Measurements from ENCODE around the gene NKAIN2. TPM values are rescaled to one million over a fixed set of nuclear protein-coding genes. Genes with fewer than 3 reads are reported as not detected.
"Not testable (repeated sequence)": the region's sequence is repeated elsewhere in the genome, so short reads cannot be mapped to it uniquely, and the experiment has no call there.

The NKAIN2 gene
- polyA plus RNA-seq, 3 donors = 14.5 to 20.0 (median 18.8) TPM

DNA sequence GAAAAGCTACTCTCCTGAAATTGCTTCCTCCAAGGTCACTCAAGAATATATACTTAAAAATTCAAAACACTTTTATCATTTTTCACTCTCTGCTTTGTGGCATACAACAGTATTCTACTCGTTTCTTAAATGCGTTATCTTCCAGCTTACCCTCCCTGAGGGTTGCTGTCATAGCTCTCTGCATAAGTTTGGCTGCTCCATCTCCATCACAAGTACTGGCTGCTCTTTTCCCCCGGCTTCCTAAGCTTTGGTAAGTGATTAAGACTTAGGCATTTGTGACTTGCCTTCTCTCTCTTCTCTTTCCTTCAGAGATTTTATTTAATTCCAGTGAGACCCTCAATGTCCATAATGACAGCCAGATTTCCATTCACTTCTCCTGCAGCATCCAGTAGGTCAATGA is 128.3 kb downstream of the NKAIN2 start:
- DNase-seq (ENCODE audit: extremely low read depth in 1 of 11, low read depth in 9 of 11, low spot score in 4 of 11) = no peak

DNA sequence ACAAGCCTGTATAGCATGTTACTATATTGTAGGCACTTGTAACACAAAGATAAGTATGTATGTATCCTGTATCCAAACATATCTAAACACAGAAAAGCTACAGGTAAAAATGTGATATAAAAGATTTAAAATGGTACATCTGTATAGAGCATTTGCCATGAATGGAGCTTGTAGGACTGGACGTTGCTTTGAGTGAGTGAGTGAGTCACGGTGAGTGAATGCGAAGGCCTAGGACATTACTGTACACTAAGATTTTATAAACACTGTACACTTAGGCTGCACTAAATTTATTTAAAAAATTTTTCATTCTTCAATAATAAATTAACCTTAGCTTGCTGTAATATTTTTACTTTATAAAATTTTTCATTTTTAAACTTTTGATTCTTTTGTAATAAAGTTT is 136.9 kb downstream of the NKAIN2 start:
- DNase-seq (ENCODE audit: extremely low read depth in 1 of 11, low read depth in 9 of 11, low spot score in 4 of 11) = no peak

GRCh38 chr6:123941855-123942254 is 138.2 kb downstream of the NKAIN2 start:
- DNase-seq (ENCODE audit: extremely low read depth in 1 of 11, low read depth in 9 of 11, low spot score in 4 of 11) = no peak

GRCh38 chr6:123945386-123945785 is 141.7 kb downstream of the NKAIN2 start:
- no peak for DNase-seq (ENCODE audit: extremely low read depth in 1 of 11, low read depth in 9 of 11, low spot score in 4 of 11)

GRCh38 chr6:123953920-123954319 is 150.3 kb downstream of the NKAIN2 start:
- no peak for DNase-seq (ENCODE audit: extremely low read depth in 1 of 11, low read depth in 9 of 11, low spot score in 4 of 11)

DNA sequence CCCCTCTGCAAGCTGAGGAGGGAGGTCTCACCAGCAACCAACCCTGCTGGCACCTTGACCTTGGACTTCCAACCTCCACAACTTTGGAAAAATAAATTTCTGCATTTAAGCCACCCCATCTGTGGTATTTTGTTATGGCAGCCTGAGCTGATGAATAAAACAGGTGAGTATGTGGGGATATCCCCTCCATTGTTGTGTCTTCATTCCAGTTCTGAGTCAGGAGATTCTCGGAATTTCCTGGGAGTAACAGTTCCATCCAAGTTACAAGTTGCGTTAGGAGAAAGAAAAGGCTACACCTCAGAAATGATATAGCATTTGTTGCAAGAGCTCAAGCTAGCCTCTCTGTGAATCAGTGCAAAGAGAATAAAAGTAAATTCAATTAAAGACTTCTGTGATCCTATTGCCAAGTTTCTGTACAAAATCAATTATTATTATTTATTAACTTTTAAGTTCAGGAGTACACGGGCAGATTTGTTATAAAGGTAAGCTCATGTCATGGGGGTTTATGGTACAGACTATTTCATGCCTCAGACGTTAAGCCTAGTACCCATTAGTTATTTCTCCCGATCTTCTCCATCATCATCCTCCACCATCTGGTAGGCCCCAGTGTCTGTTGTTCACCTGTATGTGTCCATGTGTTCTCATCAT is 153.0 kb downstream of the NKAIN2 start:
- no peak for DNase-seq (ENCODE audit: extremely low read depth in 1 of 11, low read depth in 9 of 11, low spot score in 4 of 11)

- peak in 8 of 11 donors; percentile 3 to 28 (median 14) for DNase-seq (ENCODE audit: extremely low read depth in 1 of 11, low read depth in 9 of 11, low spot score in 4 of 11)
Observed at GRCh38 chr6:123962508-123962907, 158.8 kb downstream of the NKAIN2 start.

DNA sequence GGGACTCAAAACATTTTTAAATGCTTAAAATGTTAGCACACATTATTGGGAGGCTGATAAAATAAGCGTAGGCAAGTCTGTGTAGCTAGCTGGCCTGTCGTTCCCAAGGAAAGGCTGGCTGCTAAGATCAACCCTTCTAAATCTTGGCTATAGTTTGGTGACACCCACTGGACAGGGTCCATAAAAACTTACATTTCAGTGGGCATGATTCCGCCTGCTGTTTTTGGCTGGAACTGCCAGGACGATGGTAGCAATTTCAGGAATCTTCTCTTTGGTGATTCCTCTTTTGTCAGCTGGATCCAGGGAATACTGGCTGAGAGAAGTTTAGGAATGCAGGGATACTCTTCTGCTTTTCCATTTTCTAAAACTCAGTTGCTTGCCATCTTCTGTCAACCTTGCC is 162.2 kb downstream of the NKAIN2 start:
- DNase-seq (ENCODE audit: extremely low read depth in 1 of 11, low read depth in 9 of 11, low spot score in 4 of 11) = peak in 5 of 11 donors; percentile 6 to 12 (median 7)

- DNase-seq (ENCODE audit: extremely low read depth in 1 of 11, low read depth in 9 of 11, low spot score in 4 of 11) = no peak
Observed at GRCh38 chr6:123966618-123967017, 163.0 kb downstream of the NKAIN2 start.

GRCh38 chr6:123967905-123968304 is 164.2 kb downstream of the NKAIN2 start:
- no peak for DNase-seq (ENCODE audit: extremely low read depth in 1 of 11, low read depth in 9 of 11, low spot score in 4 of 11)

DNA sequence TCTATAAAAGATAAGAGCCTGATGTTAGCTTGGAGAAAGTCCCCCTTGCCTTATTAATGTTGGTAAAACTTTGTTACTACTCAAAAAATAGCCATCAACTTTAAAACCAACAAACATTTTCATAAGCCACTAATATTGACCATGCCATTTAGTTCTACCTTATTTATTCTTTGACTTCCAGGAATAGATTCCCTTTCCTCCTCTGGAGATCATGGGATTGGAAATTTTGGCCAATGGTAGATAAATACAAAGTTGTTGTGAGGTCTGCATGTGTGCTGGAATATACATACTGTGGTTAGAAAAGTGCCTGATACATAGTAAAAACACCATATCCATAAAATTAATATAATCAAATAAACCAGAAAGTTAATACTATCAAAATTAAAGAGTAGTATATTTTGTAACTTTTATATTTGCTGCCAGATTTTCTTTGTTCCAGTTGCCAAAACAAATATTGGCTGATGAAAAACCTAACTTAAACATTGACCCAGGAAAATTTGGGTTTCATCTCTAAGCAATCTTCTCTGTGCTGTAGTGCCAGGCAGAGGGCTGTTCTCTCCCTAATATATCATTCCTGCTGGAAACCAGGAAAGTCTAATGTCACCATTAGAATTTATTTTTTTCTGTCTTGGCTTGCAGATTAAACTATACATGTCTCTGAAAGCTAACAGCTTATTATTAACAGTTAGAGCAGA is 169.1 kb downstream of the NKAIN2 start:
- DNase-seq (ENCODE audit: extremely low read depth in 1 of 11, low read depth in 9 of 11, low spot score in 4 of 11) = no peak

DNA sequence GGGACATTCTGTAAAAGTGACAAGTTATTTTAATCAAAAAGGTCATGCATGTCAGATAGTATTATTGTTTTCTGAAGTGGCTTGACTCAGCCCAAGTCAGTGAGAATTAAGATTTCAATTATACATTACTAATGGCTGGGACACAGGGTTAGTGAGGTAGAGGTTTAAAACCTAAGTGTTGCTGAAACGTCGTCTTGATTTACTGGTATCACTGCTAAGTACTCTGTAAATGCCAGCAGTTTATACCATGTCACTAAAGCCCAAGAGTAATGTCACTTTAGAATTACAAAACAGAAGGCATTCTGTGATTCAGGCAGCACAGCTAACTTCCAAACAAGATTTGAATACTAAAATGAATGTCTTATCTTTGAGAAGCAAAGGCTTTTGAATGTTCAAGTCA is 176.6 kb downstream of the NKAIN2 start:
- DNase-seq (ENCODE audit: extremely low read depth in 1 of 11, low read depth in 9 of 11, low spot score in 4 of 11) = no peak

DNA sequence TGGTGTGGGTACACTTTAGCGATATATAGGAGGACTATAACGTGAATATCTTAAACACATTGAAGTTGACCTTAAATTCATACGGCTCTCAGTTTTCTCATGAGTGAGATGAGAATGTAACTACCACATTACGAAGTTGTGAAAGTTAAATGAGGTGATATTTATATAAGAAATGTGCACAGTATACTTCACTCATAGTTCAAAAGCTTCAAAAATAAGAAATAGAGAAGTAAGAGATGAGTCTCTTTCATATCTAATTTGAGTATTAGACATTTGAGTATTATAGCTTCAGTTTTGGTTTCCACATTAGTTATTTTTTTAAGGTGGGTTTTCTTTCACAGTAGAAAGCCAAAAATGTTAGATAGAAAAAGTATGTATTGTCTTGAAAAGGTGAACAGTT is 183.3 kb downstream of the NKAIN2 start:
- DNase-seq (ENCODE audit: extremely low read depth in 1 of 11, low read depth in 9 of 11, low spot score in 4 of 11) = no peak

GRCh38 chr6:123989918-123990317 is 186.3 kb downstream of the NKAIN2 start:
- not testable (repeated sequence) for DNase-seq (ENCODE audit: extremely low read depth in 1 of 11, low read depth in 9 of 11, low spot score in 4 of 11)

GRCh38 chr6:123990376-123990775 is 186.7 kb downstream of the NKAIN2 start:
- no peak for DNase-seq (ENCODE audit: extremely low read depth in 1 of 11, low read depth in 9 of 11, low spot score in 4 of 11)

- no peak for DNase-seq (ENCODE audit: extremely low read depth in 1 of 11, low read depth in 9 of 11, low spot score in 4 of 11)
Observed at GRCh38 chr6:123994168-123994567, 190.5 kb downstream of the NKAIN2 start.

DNA sequence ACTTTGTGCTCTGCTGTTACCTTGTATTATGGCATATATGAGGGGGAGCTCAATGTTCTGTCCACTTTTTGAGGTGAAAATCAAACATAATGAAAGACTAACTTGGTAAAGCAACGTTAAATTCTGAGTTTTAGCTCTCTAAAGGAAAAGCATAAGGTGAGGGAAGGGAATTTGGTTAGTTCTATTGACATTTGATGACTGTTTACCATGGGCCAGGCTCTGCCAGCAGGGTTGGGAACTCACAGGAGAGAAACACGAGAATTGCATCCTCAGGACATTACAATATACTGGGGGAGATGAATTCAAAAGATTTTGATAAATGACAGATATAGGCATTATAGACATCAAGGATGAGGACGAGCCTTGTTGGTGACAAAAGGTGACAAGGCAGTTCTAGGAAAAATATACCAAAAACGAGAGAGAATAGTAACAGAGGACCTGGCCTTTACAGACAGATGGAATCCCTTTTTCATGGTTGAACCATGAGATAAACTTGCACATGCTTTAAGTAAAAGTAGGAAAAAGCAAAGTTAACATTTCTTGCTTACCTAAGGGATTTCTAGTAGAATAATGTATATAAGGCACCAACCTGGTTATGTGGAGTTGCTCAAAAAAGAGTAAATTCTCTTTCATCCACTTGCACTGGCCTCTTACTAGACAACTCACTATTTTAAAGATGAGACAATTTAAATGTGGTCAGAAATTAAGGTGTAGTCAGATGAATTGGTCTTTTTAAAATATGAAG is 191.4 kb downstream of the NKAIN2 start:
- DNase-seq (ENCODE audit: extremely low read depth in 1 of 11, low read depth in 9 of 11, low spot score in 4 of 11) = no peak

GRCh38 chr6:123997223-123997622 is 193.6 kb downstream of the NKAIN2 start:
- no peak for DNase-seq (ENCODE audit: extremely low read depth in 1 of 11, low read depth in 9 of 11, low spot score in 4 of 11)

GRCh38 chr6:124002377-124003081 is 198.9 kb downstream of the NKAIN2 start:
- DNase-seq (ENCODE audit: extremely low read depth in 1 of 11, low read depth in 9 of 11, low spot score in 4 of 11) = no peak

DNA sequence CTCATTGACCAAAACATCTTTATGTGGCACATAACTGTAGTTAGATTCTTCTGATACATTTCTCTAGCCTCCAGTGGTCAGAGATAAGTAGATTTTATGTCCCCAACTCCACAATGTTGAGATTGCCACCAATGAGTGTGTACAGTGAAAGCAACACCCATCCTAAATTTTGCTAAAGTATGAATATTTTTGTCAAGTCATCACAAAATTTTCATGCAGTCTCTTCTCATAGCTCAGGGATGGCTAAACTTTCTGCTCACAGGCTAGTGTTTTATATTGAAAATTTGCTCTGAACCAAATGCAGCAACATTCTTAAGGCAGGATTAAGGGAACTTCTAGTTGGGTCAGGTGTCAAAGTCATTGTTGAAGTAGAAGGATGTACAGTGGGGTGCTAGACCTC is 203.6 kb downstream of the NKAIN2 start:
- no peak for DNase-seq (ENCODE audit: extremely low read depth in 1 of 11, low read depth in 9 of 11, low spot score in 4 of 11)
